Measurements from ENCODE around the gene PARD6G. TPM values are rescaled to one million over a fixed set of nuclear protein-coding genes. Genes with fewer than 3 reads are reported as not detected.

The PARD6G gene
- total and polyA plus RNA-seq, 9 of the 15 experiments (the other 6 are each of a cell fraction or from before 2014, with no cell fraction given) = 0.03 to 1.2 (median 0.26) TPM

DNA sequence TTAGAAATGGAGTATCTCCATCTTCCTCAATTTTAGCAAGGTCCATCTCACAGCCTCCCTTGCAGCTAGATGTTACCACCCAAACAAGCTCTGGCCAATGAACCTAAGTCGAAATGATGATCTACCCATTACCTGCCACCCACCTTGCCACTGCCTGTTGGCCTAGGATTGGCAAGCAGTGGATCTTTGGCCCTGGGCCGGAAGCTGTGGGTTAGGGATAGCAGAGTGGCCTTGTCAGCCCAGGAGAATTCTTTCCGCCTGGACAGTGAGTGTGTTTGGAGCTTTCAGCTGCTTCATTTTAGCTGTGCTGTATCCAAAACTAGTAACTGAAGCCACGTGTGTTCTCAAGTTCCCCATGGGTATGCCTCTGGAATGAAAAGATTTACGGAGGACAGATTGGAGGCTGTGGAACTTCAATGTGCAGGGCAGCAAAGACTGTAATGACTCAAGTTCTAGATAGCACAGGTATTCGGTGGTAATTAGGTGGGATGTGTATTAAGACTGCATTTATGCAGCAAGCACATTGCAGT is 7.7 kb upstream of the PARD6G start:
- H3K9ac ChIP-seq (ENCODE audit: insufficient read depth in 1 of 2, low read depth in 2 of 2, low read length in 2 of 2) = no peak overlapping the region
- in situ Hi-C loops (cut with MboI) (loop anchor here (5.0 kb wide), 1 partner anchor 103 kb away; no protein-coding TSS in a partner anchor), intact Hi-C loops (cut with micrococcal nuclease) (no loop called here)
- no peaks in the 10 kb centered on the region for H3K27me3 ChIP-seq (ENCODE audit: control insufficient read depth in 2 of 2, insufficient read depth in 2 of 2, low read length in 2 of 2)
- no peak overlapping the region for H2AFZ ChIP-seq (ENCODE audit: low read depth, low read length)
- no peaks in the 10 kb centered on the region for H3K79me2 ChIP-seq (ENCODE audit: control insufficient read depth, insufficient read depth, low read length)
- no peak overlapping the region for H3K4me3 ChIP-seq
- H3K4me2 ChIP-seq (ENCODE audit: insufficient read depth, low read length) = no peak overlapping the region
- ATAC-seq = no peak
- H4K20me1 ChIP-seq (replicated peaks; ENCODE audit: control insufficient read depth, insufficient read depth, low read length) = no peaks in the 10 kb centered on the region
- no peak overlapping the region for H3K27ac ChIP-seq (ENCODE audit: extremely low read depth, low read depth, low read length)
- WGBS (ENCODE audit: insufficient coverage, low coverage, missing lambda C conversion rate) = 5% methylated on average over 6 of the region's 6 CpGs
- ChIA-PET POLR2A (no interaction called here), CTCF (ENCODE audit: low intra/inter-chr PET ratio) (no interaction called here)
- no peaks in the 10 kb centered on the region for H3K4me1 ChIP-seq (replicated peaks in 1 of 2; ENCODE audit: control insufficient read depth in 2 of 2, insufficient read depth in 2 of 2, low read length in 2 of 2)
- TF ChIP-seq, protein P1, sequence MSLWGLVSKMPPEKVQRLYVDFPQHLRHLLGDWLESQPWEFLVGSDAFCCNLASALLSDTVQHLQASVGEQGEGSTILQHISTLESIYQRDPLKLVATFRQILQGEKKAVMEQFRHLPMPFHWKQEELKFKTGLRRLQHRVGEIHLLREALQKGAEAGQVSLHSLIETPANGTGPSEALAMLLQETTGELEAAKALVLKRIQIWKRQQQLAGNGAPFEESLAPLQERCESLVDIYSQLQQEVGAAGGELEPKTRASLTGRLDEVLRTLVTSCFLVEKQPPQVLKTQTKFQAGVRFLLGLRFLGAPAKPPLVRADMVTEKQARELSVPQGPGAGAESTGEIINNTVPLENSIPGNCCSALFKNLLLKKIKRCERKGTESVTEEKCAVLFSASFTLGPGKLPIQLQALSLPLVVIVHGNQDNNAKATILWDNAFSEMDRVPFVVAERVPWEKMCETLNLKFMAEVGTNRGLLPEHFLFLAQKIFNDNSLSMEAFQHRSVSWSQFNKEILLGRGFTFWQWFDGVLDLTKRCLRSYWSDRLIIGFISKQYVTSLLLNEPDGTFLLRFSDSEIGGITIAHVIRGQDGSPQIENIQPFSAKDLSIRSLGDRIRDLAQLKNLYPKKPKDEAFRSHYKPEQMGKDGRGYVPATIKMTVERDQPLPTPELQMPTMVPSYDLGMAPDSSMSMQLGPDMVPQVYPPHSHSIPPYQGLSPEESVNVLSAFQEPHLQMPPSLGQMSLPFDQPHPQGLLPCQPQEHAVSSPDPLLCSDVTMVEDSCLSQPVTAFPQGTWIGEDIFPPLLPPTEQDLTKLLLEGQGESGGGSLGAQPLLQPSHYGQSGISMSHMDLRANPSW (CRISPR knock-in tag; IDR thresholded peaks at IDR 0.05) = no peak
- TF ChIP-seq POLR2B (IDR thresholded peaks at IDR 0.05; ENCODE audit: low read depth, partially characterized antibody) = no peak
- H3K9me1 ChIP-seq (ENCODE audit: control insufficient read depth, insufficient read depth, low read length) = no peaks in the 10 kb centered on the region
- BruUV-seq (replicated peaks) = no TSS peak
- DNase-seq (ENCODE audit: extremely low read depth in 1 of 4, low spot score in 3 of 4) = no peak
- no peak for FAIRE-seq
- H3K36me3 ChIP-seq (ENCODE audit: control insufficient read depth, insufficient read depth, low read length) = no peaks in the 10 kb centered on the region
- no peaks in the 10 kb centered on the region for H3K9me3 ChIP-seq (replicated peaks; ENCODE audit: control insufficient read depth, insufficient read depth, low read depth, low read length)
